Jurkat, Clone E6-1 (cell line): ENCODE measurements around the gene ANAPC16. TPM values are rescaled to one million over a fixed set of nuclear protein-coding genes. Genes with fewer than 3 reads are reported as not detected.

ENCODE experiments used
- DNase-seq: peaks from one replicate; pipeline ENCODE4 v3.0.0-alpha.2; 2011; ENCODE audit warnings: low read depth, low spot score
- H3K4me3 ChIP-seq: 2 replicates; pipeline ENCODE4 v1.5.1; 2011; ENCODE audit warnings: mild to moderate bottlenecking, low read length, control low read depth, moderate library complexity
- polyA plus RNA-seq: library from polyadenylated mRNA; unstranded; fragments of >200 nt; gene quantifications from one replicate; pipeline ENCODE4 v1.2.1, GENCODE V29; 2012; ENCODE audit warnings: missing spikeins; ENCODE audit not compliant: insufficient read length, insufficient read depth

The ANAPC16 gene
- 95.9 TPM for polyA plus RNA-seq

- DNase-seq: peak; percentile 86
- peak within 1 kb of the TSS; percentile 97 for H3K4me3 ChIP-seq
These were observed at the start of gene ANAPC16, which contains the start of gene ASCC1 for GRCh38 chr10:72215611-72216549. TSS of gene ANAPC16 (plus strand) at chr10:72216012. CDS start at chr10:72223915, 7,903 bp downstream. TSS of gene ASCC1 (minus strand) at chr10:72216276. CDS start at chr10:72213298, 2,978 bp downstream.

GRCh38 chr10:72167118-72167517, 48.7 kb upstream of the ANAPC16 start:
- no peak overlapping the region for H3K4me3 ChIP-seq

GRCh38 chr10:72170263-72170662, 45.5 kb upstream of the ANAPC16 start:
- no peak overlapping the region for H3K4me3 ChIP-seq
- no peak for DNase-seq

More at GRCh38 chr10:72167118-72167517, 48.7 kb upstream of the ANAPC16 start:
- DNase-seq: no peak

GRCh38 chr10:72170733-72171132, 45.1 kb upstream of the ANAPC16 start:
- DNase-seq: no peak
- H3K4me3 ChIP-seq: no peak overlapping the region

GRCh38 chr10:72171175-72171630, 44.6 kb upstream of the ANAPC16 start:
- no peak overlapping the region for H3K4me3 ChIP-seq
- DNase-seq: no peak

GRCh38 chr10:72173262-72173618, 42.6 kb upstream of the ANAPC16 start:
- no peak for DNase-seq
- H3K4me3 ChIP-seq: no peak overlapping the region

GRCh38 chr10:72173619-72174296, 42.1 kb upstream of the ANAPC16 start:
- H3K4me3 ChIP-seq: no peak overlapping the region
- no peak for DNase-seq

- no peak overlapping the region for H3K4me3 ChIP-seq
- no peak for DNase-seq
These were observed 41.5 kb upstream of the ANAPC16 start for GRCh38 chr10:72174297-72174662.

- H3K4me3 ChIP-seq: no peak overlapping the region
These were observed 40.7 kb upstream of the ANAPC16 start for GRCh38 chr10:72175149-72175548.

GRCh38 chr10:72176701-72177100, 39.1 kb upstream of the ANAPC16 start:
- no peak for DNase-seq
- H3K4me3 ChIP-seq: no peak overlapping the region

More at GRCh38 chr10:72175149-72175548, 40.7 kb upstream of the ANAPC16 start:
- DNase-seq: no peak

- no peak overlapping the region for H3K4me3 ChIP-seq
- no peak for DNase-seq
These were observed 38.4 kb upstream of the ANAPC16 start for GRCh38 chr10:72177454-72177853.

- no peak overlapping the region for H3K4me3 ChIP-seq
- no peak for DNase-seq
These were observed 31.7 kb upstream of the ANAPC16 start for GRCh38 chr10:72184156-72184555.

- no peak overlapping the region for H3K4me3 ChIP-seq
- DNase-seq: no peak
These were observed 29.4 kb upstream of the ANAPC16 start for GRCh38 chr10:72186258-72186981.

- H3K4me3 ChIP-seq: no peak overlapping the region
- DNase-seq: no peak
These were observed 28.9 kb upstream of the ANAPC16 start for GRCh38 chr10:72186982-72187330.

GRCh38 chr10:72194949-72195348, 20.9 kb upstream of the ANAPC16 start:
- DNase-seq: no peak
- H3K4me3 ChIP-seq: no peak overlapping the region

- no peak overlapping the region for H3K4me3 ChIP-seq
- DNase-seq: no peak
These were observed 14.9 kb upstream of the ANAPC16 start for GRCh38 chr10:72200883-72201282.

GRCh38 chr10:72201293-72201692, 14.5 kb upstream of the ANAPC16 start:
- no peak overlapping the region for H3K4me3 ChIP-seq
- DNase-seq: no peak

- DNase-seq: no peak
- no peak overlapping the region for H3K4me3 ChIP-seq
These were observed 11.5 kb upstream of the ANAPC16 start for GRCh38 chr10:72204296-72204695.

- no peak overlapping the region for H3K4me3 ChIP-seq
These were observed 11.1 kb upstream of the ANAPC16 start for GRCh38 chr10:72204724-72205123.

More at GRCh38 chr10:72204724-72205123, 11.1 kb upstream of the ANAPC16 start:
- DNase-seq: no peak
